SW 1271 (cell line): Measurements from ENCODE around the gene CAMK1D.

ENCODE experiments used
- DNase-seq, 2 experiments: peaks; one replicate each; lab custom pipeline; 2025; lab: John Stamatoyannopoulos, UW

Gene CAMK1D

DNA sequence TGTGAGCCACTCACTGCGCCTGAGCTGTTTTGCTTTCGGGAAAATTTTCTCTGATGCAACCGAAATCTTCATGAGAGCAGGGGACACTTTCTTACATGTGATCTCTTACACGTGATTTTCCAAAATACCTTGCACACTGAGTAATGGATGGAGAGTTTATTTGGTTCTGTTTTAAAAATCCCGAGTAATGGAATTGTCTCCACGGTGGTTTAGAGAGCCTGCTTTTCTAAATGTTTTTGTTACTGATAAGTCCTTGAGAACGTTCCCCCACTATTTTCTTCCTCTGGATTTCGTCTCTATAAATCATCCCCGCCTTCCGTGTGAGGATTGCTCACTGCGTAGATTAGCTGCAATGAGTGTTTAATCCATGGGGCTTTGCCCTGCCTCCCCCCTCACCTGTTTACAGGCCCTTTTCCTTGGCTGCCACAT, 25.7 kb downstream of the CAMK1D start:
- DNase-seq, result no peak

DNA sequence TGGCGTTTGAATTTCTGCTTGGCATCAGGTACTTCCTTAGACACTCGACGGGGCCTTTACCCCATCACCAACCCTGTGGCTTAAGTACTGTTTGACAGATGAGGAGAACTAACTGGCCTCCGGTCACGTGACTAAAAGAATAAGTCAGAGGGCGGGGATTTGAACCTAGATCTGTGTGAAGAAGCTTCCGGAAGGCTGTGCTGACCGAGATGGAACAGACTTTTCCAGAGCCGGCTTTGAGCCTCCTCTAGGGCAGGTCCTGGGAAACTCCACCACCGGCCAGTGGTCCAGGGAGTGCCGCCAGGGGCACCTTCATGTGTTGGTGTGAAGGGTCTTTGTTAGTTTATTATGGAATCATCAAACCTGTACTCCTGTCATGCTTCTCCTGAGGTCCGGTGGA, 26.9 kb downstream of the CAMK1D start:
- DNase-seq, result no peak

DNA sequence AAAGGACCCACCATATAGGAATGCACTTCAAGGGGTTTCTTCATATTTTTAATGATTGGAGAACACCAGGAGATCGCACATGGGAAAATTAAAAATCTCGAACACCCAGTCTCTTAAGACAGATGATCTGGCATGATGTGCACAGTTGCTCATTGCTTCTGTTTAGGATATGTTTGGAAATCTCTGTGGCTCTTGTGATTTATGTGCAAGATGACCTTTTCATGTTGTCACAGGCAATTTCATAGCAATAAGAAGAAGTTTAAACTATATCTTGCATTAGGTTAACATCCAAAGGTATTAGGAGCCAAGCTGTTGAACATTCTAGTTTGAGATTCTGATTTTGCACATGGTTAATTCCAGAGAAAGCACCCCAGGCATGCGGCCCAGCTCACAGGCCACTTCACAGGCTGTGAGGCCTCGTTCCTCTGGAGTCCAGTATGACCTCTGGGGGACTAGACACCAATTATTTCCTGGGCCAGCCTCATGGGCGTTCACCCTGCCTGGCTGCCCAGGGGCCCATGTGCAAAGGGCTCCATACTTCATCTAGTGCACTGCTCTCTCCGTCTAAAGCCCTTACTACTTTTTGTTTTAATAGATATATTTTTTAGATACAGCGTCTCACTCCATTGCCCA, 28.4 kb downstream of the CAMK1D start:
- no peak for DNase-seq

DNA sequence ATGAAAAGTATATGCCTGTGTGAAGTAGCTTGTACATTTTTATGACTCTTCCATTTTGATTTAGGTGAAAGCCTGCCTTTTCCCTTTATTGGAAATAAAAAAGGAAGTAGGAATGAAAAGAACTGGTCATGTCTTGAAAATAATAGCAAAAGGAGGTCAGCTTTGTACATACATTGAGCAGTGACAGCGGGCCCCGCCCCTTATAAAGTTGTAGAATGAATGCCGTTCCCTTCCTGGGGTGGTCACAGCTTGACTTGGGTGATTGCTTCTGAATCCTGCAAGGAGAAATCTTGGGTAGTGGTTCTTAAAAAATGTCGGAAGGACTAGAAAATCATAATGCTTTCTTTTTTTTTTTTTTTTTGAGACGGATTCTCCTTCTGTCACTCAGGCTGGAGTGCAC, 31.7 kb downstream of the CAMK1D start:
- DNase-seq, result no peak

DNA sequence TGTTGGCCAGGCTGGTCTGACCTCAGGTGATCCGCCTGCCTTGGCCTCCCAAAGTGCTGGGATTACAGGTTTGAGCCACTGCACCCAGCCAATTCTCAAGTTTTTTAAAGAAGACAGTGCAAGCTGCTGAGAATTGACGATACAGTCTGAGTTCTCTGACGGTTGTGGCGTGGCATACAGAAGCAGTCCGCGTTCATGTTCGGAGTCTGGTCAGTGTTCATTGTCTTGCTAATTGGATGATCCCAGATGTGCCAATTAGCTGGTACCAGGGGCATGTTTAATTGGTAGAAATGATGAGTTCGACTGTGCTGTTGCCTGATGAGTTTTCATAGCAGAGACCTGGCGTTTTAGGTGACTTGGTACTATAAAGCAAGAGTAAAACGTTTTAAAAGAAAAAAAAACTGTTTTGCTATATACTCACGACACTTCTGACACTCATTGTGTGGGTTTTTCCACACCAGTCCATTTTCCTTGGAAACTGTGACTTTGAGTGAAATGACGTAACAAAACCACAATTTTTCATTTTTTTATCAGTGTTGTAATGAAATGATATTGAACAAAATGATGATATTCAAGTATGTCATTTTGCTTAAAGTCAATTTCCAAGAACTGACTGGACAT, 32.3 kb downstream of the CAMK1D start:
- DNase-seq, result no peak

DNA sequence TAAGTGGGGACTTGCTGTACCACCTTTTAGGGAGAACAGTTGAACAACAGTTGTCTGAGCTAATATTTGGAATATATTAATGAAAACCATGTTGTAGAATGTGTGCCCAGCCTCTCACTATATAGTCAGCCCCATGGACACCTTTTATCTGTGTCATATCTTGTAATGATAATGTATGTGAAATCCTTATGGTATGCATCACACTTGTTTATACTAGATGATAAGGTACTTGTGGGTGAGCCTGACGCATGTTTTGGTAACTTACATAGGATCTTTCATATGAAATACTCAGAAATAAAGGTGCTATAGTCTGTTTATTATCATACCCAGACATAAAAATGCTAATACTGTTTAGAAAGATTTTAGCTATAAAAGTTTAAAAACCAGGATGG, 32.8 kb downstream of the CAMK1D start:
- no peak for DNase-seq

DNA sequence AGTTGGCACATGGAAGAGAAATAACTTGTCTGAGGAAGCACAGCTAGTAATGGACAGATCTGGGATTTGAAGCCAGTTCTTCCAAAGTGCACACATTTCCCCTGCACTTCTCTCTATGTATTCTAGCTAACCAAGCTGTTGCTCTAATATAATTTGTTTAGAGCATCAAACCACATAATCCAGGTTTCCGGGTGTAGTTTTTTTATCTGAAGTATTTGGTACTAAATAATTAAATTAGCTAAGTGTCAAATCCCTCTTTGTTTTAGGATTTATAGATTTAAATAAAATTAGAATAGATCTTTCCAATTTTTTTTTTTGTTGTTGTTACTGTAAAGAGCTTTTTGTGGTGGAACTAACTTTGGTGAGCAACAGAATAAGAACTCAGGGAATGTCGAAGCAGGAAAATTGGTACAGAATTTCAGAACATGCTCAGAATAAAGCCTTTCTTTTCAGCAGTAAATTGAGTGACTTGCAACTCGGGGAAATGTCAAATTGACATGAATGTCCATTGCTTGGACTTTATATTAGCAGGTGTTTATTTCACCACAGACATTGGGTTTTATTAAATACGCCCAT, 33.7 kb downstream of the CAMK1D start:
- no peak for DNase-seq

DNA sequence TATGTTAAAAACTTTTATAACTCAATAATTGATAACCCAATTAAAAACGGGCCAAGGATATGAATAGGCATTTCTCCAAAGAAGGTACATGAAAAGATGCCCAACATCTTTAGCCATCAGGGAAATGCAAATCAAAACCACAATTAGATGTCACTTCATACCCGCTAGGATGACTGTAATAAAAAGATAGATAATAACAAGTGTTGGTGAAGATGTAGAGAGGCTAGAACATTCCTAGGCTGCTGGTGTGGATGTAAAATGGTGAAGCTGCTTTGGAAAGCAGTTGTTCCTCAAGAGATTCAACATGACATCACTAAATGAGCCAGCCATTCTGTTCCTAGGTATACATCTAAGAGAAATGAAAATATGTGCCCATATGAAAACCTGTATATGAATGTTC, 35.6 kb downstream of the CAMK1D start:
- DNase-seq, result no peak

DNA sequence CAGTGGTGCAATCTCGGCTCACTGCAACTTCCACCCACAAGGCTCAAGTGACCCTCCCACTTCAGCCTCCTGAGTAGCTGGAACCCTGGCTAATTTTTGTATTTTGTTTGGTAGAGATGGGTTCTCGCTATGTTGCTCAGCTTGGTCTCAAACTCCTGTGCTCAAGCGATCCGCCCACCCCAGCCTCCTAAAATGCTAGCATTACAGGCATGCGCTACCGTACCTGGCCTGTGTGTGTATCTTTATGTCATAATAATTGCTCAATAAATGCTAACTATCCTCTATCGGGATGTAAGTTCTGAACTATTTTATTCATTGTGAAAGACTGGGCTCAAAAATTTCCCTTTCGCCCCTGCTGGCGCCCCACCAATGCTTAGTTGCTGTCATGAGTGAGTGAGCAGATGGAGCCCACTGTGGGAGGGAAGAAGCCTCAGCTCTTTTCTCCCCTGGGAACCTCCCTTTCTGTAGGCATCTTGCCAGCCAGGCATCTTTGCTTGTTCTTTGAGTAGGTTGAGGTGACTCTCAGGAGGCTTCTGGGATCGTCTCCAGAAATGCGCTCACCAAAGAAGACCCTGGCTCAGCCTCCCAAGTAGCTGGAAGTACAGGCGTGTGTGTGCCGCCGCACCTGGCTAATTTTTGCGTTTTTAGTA, 38.3 kb downstream of the CAMK1D start:
- no peak for DNase-seq

DNA sequence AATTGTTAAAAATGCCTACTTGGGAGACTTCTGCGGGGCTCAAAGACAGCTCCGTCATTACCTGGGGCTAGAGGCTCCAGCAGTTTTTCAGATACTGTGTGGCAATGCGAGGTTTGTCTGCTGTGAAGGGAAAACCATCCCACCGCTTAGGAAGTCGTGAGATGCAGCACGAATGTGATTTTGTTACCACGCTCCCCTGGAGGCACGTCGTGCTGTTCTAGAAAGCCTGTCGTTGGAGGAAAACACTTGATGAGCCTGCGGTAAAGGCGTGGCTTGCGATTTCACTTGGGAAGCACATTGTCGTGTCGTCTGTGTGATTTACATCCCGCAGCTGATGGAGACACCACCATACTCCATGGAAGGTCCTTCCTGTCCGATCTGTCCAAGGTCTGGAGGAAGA, 39.3 kb downstream of the CAMK1D start:
- DNase-seq, result no peak

DNA sequence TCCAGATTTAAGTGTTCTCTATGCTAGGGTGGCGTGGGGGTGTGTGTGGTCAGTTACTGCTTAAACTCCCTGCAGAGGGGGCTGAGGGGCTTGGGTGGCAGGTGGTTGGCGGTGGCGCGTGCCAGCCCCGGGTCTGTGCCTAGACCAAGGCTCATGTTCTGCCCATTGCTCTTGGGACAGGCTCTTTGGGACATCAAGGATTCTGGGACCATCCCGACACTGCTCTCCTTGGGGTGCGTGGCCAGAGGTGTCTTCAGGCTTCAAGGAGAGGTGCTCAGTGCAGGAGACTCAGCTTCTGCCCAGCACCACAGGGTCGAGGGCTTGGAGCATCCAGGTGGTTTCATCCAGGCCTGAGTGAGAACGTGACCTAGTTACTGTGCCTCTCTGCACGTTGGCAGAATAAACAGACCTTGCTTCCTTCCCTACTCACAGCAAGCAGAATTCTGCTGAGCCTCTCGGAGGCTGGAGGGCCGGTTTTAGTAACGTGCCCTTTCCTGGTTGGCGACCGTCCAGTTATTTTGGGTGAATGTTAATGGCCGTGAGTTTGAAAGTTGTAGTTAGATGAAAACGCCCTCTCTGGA, 39.9 kb downstream of the CAMK1D start:
- no peak for DNase-seq

DNA sequence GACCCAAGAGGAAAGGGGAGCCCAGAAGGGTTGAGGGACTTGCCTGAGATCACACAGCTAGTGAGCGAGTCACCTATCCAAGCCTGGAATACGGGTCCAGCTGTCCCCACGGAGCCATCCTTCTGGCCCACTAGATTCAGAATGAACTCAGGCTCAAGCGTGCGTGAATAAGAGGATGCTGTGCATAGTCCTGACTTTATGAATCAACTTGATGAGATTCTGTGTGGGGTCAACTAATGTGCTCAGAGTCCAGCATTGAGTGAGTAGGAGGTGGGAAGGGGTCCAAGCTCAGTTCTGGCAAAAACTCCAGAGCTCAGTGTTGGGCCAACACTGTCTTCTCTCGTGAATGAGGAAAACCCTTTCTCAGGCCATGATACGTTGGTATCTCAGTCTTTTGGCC, 41.4 kb downstream of the CAMK1D start:
- no peak for DNase-seq

DNA sequence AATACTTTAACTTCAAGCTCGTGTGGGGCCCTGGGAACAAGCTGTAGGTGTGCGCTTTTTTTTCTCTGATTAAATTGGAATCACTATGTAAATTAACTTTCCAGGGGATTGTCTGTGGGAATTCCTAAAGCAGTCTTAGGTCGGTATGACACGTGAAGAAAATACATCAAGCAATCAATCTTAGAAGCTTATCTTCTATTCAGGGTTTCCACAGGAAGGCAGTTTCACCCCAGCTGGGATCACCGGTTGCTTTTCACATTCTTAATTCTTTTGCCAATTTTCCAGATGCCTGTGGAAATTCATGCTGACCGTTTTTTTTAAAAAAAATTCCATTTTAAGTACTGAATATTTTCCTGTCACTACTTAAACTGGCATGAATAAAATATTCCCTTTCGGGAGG, 41.9 kb downstream of the CAMK1D start:
- no peak for DNase-seq

DNA sequence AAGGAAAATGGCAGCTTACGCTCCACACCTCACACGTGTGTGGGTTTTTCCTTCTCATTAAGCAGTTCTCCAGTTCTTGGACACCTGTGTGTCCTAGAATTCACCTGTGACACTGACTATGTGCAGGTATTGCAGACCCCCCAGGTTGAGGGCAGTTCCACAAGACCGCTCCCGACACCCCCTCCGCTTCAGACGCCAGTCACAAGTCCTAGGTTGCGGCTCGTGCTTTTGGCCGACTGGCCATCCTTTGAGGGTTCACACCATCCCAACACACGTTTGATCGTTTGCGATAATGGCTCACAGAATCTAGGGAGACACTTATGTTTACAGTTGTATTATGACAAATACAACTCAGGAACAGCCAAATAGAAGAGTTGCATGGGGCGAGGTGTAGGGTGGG, 44.5 kb downstream of the CAMK1D start:
- DNase-seq, result no peak

DNA sequence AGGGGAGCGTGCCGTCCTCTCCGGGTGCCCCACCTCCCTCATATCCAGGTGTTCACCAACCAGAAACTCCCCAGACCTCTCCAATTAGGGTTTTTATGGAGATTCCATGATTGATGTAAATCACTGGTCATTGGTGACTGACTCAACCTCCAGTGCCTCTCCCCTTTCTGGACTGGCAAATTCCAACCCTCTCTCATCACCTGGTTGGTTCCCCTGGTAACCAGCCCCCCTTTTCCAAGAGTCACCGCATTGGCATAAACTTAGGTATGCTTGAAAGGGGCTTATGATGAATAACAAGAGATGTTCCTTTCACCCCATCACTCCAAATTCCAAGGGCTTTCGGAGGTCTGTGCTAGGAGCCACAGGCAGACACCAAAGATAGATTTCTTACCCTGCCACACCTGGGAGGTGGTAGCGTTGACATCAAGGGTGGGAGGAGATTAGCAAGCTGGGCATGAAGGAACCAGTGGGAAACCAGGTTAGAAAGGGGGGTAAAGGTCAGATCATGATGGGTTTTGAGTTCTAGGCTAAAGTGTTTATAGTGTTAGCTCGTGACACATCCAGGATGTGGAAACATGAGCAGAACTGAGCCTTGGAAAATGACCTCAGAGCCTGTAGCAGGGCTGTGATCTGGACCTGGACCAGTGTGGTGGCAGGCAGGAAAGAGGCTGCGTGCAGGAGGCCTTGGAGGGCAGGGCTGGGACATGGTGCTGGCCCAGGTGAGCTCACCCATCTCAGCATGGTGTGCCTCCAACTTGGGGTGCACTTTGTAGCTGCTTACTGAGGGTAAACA, 45.1 kb downstream of the CAMK1D start:
- DNase-seq, result no peak

DNA sequence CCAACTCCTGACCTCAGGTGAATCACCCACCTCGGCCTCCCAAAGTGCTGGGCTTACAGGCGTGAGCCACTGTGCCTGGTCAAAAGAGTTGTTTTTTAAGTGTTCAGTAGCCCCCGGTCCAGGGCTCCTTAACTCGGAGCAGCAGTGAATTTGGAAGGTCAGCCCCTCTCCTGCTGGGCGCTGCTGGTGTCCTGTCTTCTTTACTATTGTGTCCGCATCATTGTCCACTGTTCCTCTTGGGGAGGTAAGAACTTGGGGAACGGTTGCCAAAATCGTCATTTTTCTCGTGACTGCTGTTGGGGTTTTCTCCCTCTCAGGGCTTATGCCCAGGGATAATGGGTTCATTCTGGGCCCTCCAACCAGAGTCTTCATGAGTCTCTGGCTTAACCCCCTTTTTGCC, 46.7 kb downstream of the CAMK1D start:
- DNase-seq, result no peak

DNA sequence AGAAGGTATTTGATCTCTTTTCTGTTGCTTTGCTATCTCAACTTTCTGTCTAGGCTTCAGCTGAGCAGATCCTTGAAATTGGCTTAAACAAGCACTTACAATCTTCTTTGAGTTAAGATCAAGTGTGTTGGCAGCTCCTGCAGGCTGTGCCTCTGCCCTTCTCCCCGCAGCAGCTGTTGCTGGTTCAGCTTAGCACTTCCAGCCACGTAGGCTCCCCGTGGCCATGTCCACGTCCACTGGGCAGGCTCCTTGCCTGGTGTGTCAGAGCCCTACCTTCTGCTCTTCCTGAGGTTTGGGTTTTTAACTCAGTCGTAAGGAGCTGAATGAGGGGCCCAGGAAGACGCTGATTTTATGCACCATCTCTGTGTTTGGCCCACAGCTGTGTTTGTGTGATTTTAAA, 47.2 kb downstream of the CAMK1D start:
- no peak for DNase-seq

DNA sequence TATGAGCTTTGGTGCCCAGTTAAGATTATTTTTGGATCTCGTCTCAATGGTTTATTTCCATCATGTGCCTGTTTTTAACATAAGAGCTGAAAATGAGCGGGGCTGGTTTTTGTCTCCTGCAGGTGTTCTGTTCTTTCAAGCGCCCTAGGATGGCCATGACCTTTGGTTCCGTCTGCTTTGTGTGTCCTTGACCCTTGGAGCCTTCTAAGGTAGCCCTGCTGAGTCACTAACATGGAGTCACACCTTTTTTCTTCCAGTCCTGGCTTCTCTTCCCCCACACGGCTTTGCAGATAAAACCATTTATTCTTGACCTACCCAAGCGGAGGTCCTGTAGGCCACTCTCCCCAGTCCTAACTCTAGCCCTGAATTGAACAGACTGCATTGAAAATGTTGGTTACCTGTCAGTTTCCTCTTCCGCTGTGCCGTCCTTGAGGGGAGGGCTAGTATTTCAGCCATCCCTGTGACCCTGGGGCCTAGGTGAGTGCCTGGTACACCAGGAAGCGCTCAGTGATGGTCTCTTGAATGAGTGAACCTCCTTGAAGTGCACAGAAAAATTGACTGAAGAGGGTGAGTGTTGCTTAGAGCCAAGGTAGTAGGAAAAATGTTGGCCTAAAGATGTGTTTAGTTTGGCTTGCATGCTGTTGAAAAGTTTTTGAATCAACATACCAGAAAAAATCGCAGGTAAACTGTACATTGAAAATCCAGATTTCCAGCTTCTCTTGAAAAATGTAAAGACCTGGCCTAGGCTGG, 48.0 kb downstream of the CAMK1D start:
- no peak for DNase-seq

DNA sequence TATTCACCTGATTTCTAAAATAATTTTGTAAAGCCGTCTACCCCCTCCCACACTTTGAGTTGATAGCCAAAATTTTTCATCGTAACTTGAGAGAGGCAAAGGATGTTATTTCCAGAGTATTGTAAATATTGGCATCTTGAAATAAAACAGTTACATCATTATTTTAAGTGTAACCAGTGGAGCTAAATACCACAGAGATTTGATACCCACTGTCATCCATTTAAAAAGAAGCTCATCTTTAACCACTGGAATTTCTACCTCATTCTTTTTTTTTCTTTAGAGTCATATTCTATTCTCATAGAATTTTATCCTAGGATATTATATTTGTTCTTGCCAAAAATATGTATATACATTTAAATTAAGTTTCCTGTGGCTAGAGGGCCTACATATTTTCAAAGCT, 48.6 kb downstream of the CAMK1D start:
- no peak for DNase-seq

DNA sequence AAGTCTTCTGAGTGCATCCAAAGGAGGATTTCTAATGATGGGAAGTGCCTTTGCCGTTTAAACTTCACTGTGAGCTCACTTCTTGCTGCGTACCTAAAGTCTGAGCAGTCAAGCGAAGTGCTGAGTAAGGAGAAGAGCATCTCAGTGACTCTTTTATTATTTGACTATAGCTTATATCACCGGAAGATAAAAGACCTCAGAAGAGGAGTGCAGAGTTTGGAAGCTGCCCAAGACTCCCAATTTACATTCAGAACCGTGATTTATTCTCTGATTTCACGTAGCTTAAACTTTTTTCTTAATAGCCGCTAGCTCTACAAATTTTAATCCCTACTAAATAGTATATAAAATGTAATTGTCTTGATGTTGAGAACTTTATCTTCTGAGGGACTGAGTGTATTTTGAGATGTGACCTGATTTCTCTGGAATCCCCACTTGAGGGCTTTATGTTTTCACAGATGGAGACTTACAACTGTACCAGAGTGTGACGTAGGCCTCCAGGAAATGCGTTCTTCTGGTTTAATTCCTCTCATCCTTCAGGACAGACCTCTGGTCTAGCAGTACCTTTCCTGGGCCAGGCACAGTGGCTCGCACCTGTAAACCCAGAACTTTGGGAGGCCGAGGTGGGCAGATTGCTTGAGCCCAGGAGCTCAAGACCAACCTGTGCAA, 51.1 kb downstream of the CAMK1D start:
- no peak for DNase-seq

DNA sequence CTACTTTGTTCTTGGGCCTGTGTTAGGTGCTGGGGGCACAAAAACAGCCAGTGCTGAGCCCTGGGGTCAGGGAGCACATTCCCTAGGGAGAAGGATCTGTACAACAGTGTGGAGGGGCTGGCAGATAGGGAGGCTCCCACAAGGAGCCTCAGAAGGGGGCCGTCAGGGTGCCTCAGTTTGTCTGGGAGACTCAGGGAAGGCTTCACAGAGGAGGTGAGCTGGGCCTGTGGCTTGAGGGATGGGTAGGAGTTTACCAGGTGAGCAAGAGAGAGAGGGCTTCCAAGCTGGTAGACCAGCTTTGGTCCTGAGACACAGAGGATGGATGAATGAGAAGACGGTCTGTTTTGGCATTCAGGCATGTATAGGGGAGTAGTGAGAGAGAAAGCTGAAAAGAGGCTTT, 52.1 kb downstream of the CAMK1D start:
- DNase-seq, result no peak
